Measurements from ENCODE around the gene CCDC124. TPM values are rescaled to one million over a fixed set of nuclear protein-coding genes. Genes with fewer than 3 reads are reported as not detected.

Gene CCDC124
- total and polyA plus RNA-seq, 2 donors, result 23.8 to 78.8 TPM

- WGBS, result 12% methylated on average over 11 of the region's 11 CpGs
- Histone ChIP-seq H3K27ac (ENCODE audit: low read depth in 1 of 2, low read length in 1 of 2) (no peak overlapping the region), H3K4me3 (ENCODE audit: low read length in 2 of 2) (no peak overlapping the region), H3K9me3 (ENCODE audit: control insufficient read depth in 2 of 2, insufficient read depth in 1 of 2, low read length in 1 of 2) (peaks cover 0 to 24% of the 10 kb centered on the region in 2 donors), H3K4me1 (ENCODE audit: control insufficient read depth in 2 of 2, insufficient read depth in 2 of 2, low read length in 2 of 2) (peaks cover 16 to 47% of the 10 kb centered on the region in 2 donors), H3K36me3 (ENCODE audit: control insufficient read depth in 2 of 2, insufficient read depth in 2 of 2, low read length in 1 of 2) (no peaks in the 10 kb centered on the region), H3K27me3 (ENCODE audit: control insufficient read depth in 2 of 2, insufficient read depth in 1 of 2, low read length in 1 of 2) (peaks cover 50 to 65% of the 10 kb centered on the region in 2 donors)
- no peak for DNase-seq (ENCODE audit: low read depth in 6 of 9, low spot score in 9 of 9)
Observed at GRCh38 chr19:17949956-17950309, 17.1 kb downstream of the CCDC124 start.

GRCh38 chr19:17950310-17951156 is 17.7 kb downstream of the CCDC124 start:
- H3K27me3 ChIP-seq (ENCODE audit: control insufficient read depth in 2 of 2, insufficient read depth in 1 of 2, low read length in 1 of 2), result peaks cover 50 to 67% of the 10 kb centered on the region in 2 donors
- no peak overlapping the region for H3K27ac ChIP-seq (ENCODE audit: low read depth in 1 of 2, low read length in 1 of 2)
- H3K36me3 ChIP-seq (ENCODE audit: control insufficient read depth in 2 of 2, insufficient read depth in 2 of 2, low read length in 1 of 2), result no peaks in the 10 kb centered on the region
- peak overlapping the region in 1 of 2 donors; percentile 11 for H3K4me3 ChIP-seq (ENCODE audit: low read length in 2 of 2)
- WGBS, result 1% methylated on average over 48 of the region's 48 CpGs
- peaks cover 0 to 24% of the 10 kb centered on the region in 2 donors for H3K9me3 ChIP-seq (ENCODE audit: control insufficient read depth in 2 of 2, insufficient read depth in 1 of 2, low read length in 1 of 2)
- H3K4me1 ChIP-seq (ENCODE audit: control insufficient read depth in 2 of 2, insufficient read depth in 2 of 2, low read length in 2 of 2), result peaks cover 16 to 47% of the 10 kb centered on the region in 2 donors
- DNase-seq (ENCODE audit: low read depth in 6 of 9, low spot score in 9 of 9), result no peak

GRCh38 chr19:17951157-17951989 is 18.6 kb downstream of the CCDC124 start:
- H3K4me1 ChIP-seq (ENCODE audit: control insufficient read depth in 2 of 2, insufficient read depth in 2 of 2, low read length in 2 of 2), result peaks cover 16 to 47% of the 10 kb centered on the region in 2 donors
- peaks cover 50 to 74% of the 10 kb centered on the region in 2 donors for H3K27me3 ChIP-seq (ENCODE audit: control insufficient read depth in 2 of 2, insufficient read depth in 1 of 2, low read length in 1 of 2)
- H3K9me3 ChIP-seq (ENCODE audit: control insufficient read depth in 2 of 2, insufficient read depth in 1 of 2, low read length in 1 of 2), result peaks cover 0 to 24% of the 10 kb centered on the region in 2 donors
- H3K27ac ChIP-seq (ENCODE audit: low read depth in 1 of 2, low read length in 1 of 2), result no peak overlapping the region
- DNase-seq (ENCODE audit: low read depth in 6 of 9, low spot score in 9 of 9), result no peak
- no peak overlapping the region for H3K4me3 ChIP-seq (ENCODE audit: low read length in 2 of 2)
- no peaks in the 10 kb centered on the region for H3K36me3 ChIP-seq (ENCODE audit: control insufficient read depth in 2 of 2, insufficient read depth in 2 of 2, low read length in 1 of 2)
- WGBS, result 3% methylated on average over 33 of the region's 33 CpGs

GRCh38 chr19:17951990-17952976 is 19.5 kb downstream of the CCDC124 start:
- peaks cover 0 to 21% of the 10 kb centered on the region in 2 donors for H3K9me3 ChIP-seq (ENCODE audit: control insufficient read depth in 2 of 2, insufficient read depth in 1 of 2, low read length in 1 of 2)
- 2% methylated on average over 68 of the region's 68 CpGs for WGBS
- H3K27ac ChIP-seq (ENCODE audit: low read depth in 1 of 2, low read length in 1 of 2), result no peak overlapping the region
- H3K27me3 ChIP-seq (ENCODE audit: control insufficient read depth in 2 of 2, insufficient read depth in 1 of 2, low read length in 1 of 2), result peaks cover 50 to 80% of the 10 kb centered on the region in 2 donors
- no peak for DNase-seq (ENCODE audit: low read depth in 6 of 9, low spot score in 9 of 9)
- H3K36me3 ChIP-seq (ENCODE audit: control insufficient read depth in 2 of 2, insufficient read depth in 2 of 2, low read length in 1 of 2), result no peaks in the 10 kb centered on the region
- H3K4me3 ChIP-seq (ENCODE audit: low read length in 2 of 2), result no peak overlapping the region
- H3K4me1 ChIP-seq (ENCODE audit: control insufficient read depth in 2 of 2, insufficient read depth in 2 of 2, low read length in 2 of 2), result peaks cover 14 to 43% of the 10 kb centered on the region in 2 donors

GRCh38 chr19:17953316-17953801 is 20.5 kb downstream of the CCDC124 start:
- Histone ChIP-seq H3K27ac (ENCODE audit: low read depth in 1 of 2, low read length in 1 of 2) (no peak overlapping the region), H3K36me3 (ENCODE audit: control insufficient read depth in 2 of 2, insufficient read depth in 2 of 2, low read length in 1 of 2) (no peaks in the 10 kb centered on the region), H3K4me1 (ENCODE audit: control insufficient read depth in 2 of 2, insufficient read depth in 2 of 2, low read length in 2 of 2) (peaks cover 11 to 39% of the 10 kb centered on the region in 2 donors), H3K4me3 (ENCODE audit: low read length in 2 of 2) (no peak overlapping the region), H3K27me3 (ENCODE audit: control insufficient read depth in 2 of 2, insufficient read depth in 1 of 2, low read length in 1 of 2) (peaks cover 54 to 89% of the 10 kb centered on the region in 2 donors), H3K9me3 (ENCODE audit: control insufficient read depth in 2 of 2, insufficient read depth in 1 of 2, low read length in 1 of 2) (peaks cover 0 to 20% of the 10 kb centered on the region in 2 donors)
- DNase-seq (ENCODE audit: low read depth in 6 of 9, low spot score in 9 of 9), result no peak
- 63% methylated on average over 7 of the region's 7 CpGs for WGBS

GRCh38 chr19:17953869-17954268 is 21.1 kb downstream of the CCDC124 start:
- Histone ChIP-seq H3K27me3 (ENCODE audit: control insufficient read depth in 2 of 2, insufficient read depth in 1 of 2, low read length in 1 of 2) (peaks cover 54 to 85% of the 10 kb centered on the region in 2 donors), H3K27ac (ENCODE audit: low read depth in 1 of 2, low read length in 1 of 2) (no peak overlapping the region), H3K36me3 (ENCODE audit: control insufficient read depth in 2 of 2, insufficient read depth in 2 of 2, low read length in 1 of 2) (no peaks in the 10 kb centered on the region), H3K4me1 (ENCODE audit: control insufficient read depth in 2 of 2, insufficient read depth in 2 of 2, low read length in 2 of 2) (peaks cover 11 to 35% of the 10 kb centered on the region in 2 donors), H3K4me3 (ENCODE audit: low read length in 2 of 2) (no peak overlapping the region), H3K9me3 (ENCODE audit: control insufficient read depth in 2 of 2, insufficient read depth in 1 of 2, low read length in 1 of 2) (peaks cover 0 to 20% of the 10 kb centered on the region in 2 donors)
- DNase-seq (ENCODE audit: low read depth in 6 of 9, low spot score in 9 of 9), result no peak
- 78% methylated on average over 4 of the region's 4 CpGs for WGBS

- 89% methylated on average over 7 of the region's 7 CpGs for WGBS
Observed at GRCh38 chr19:17954401-17954800, 21.6 kb downstream of the CCDC124 start.

GRCh38 chr19:17957149-17957849 is 24.5 kb downstream of the CCDC124 start:
- H3K4me3 ChIP-seq (ENCODE audit: low read length in 2 of 2), result no peak overlapping the region
- DNase-seq (ENCODE audit: low read depth in 6 of 9, low spot score in 9 of 9), result no peak
- peaks cover 21 to 61% of the 10 kb centered on the region in 2 donors for H3K27me3 ChIP-seq (ENCODE audit: control insufficient read depth in 2 of 2, insufficient read depth in 1 of 2, low read length in 1 of 2)
- no peaks in the 10 kb centered on the region for H3K36me3 ChIP-seq (ENCODE audit: control insufficient read depth in 2 of 2, insufficient read depth in 2 of 2, low read length in 1 of 2)
- H3K27ac ChIP-seq (ENCODE audit: low read depth in 1 of 2, low read length in 1 of 2), result no peak overlapping the region
- WGBS, result 91% methylated on average over 3 of the region's 3 CpGs
- H3K4me1 ChIP-seq (ENCODE audit: control insufficient read depth in 2 of 2, insufficient read depth in 2 of 2, low read length in 2 of 2), result peaks cover 0 to 3% of the 10 kb centered on the region in 2 donors
- H3K9me3 ChIP-seq (ENCODE audit: control insufficient read depth in 2 of 2, insufficient read depth in 1 of 2, low read length in 1 of 2), result no peaks in the 10 kb centered on the region

More at GRCh38 chr19:17954401-17954800, 21.6 kb downstream of the CCDC124 start:
- no peak for DNase-seq (ENCODE audit: low read depth in 6 of 9, low spot score in 9 of 9)
- Histone ChIP-seq H3K27me3 (ENCODE audit: control insufficient read depth in 2 of 2, insufficient read depth in 1 of 2, low read length in 1 of 2) (peaks cover 50 to 79% of the 10 kb centered on the region in 2 donors), H3K27ac (ENCODE audit: low read depth in 1 of 2, low read length in 1 of 2) (no peak overlapping the region), H3K4me1 (ENCODE audit: control insufficient read depth in 2 of 2, insufficient read depth in 2 of 2, low read length in 2 of 2) (peaks cover 11 to 30% of the 10 kb centered on the region in 2 donors), H3K36me3 (ENCODE audit: control insufficient read depth in 2 of 2, insufficient read depth in 2 of 2, low read length in 1 of 2) (no peaks in the 10 kb centered on the region), H3K4me3 (ENCODE audit: low read length in 2 of 2) (no peak overlapping the region), H3K9me3 (ENCODE audit: control insufficient read depth in 2 of 2, insufficient read depth in 1 of 2, low read length in 1 of 2) (peaks cover 0 to 20% of the 10 kb centered on the region in 2 donors)
